Measurements from ENCODE around the gene SIK3.

Gene SIK3

GRCh38 chr11:116833816-116834534 lies 264.3 kb downstream of the SIK3 start:
- no peak for DNase-seq

- no peak for DNase-seq
Measured at GRCh38 chr11:116833491-116833815, 264.8 kb downstream of the SIK3 start.

GRCh38 chr11:116832350-116833290 lies 265.6 kb downstream of the SIK3 start:
- no peak for DNase-seq

DNA sequence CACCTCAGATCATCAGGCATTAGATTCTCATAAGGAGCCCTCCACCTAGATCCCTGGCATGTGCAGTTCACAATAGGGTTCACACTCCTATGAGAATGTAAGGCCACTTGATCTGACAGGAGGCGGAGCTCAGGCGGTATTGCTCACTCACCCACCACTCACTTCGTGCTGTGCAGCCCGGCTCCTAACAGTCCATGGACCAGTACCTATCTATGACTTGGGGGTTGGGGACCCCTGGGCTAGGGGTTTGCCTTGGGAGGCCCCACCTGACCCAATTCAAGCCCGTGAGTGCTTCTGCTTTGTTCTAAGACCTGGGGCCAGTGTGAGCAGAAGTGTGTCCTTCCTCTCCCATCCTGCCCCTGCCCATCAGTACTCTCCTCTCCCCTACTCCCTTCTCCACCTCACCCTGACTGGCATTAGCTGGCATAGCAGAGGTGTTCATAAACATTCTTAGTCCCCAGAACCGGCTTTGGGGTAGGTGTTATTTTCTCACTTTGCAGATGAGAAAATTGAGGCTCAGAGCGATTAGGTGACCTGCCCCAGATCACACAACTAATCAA lies 266.4 kb downstream of the SIK3 start:
- no peak for DNase-seq

GRCh38 chr11:116830184-116830912 lies 267.9 kb downstream of the SIK3 start:
- DNase-seq: no peak

DNA sequence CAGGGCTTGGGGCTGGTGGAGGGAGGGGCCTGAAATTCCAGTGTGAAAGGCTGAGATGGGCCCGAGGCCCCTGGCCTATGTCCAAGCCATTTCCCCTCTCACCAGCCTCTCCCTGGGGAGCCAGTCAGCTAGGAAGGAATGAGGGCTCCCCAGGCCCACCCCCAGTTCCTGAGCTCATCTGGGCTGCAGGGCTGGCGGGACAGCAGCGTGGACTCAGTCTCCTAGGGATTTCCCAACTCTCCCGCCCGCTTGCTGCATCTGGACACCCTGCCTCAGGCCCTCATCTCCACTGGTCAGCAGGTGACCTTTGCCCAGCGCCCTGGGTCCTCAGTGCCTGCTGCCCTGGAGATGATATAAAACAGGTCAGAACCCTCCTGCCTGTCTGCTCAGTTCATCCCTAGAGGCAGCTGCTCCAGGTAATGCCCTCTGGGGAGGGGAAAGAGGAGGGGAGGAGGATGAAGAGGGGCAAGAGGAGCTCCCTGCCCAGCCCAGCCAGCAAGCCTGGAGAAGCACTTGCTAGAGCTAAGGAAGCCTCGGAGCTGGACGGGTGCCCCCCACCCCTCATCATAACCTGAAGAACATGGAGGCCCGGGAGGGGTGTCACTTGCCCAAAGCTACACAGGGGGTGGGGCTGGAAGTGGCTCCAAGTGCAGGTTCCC lies 268.6 kb downstream of the SIK3 start, which contains the start of gene APOC3:
Gene APOC3 (plus strand): TSS at position 383 of the 659 bp plus-strand sequence. CDS start 676 bp downstream, outside the sequence.
- no peak for DNase-seq

DNA sequence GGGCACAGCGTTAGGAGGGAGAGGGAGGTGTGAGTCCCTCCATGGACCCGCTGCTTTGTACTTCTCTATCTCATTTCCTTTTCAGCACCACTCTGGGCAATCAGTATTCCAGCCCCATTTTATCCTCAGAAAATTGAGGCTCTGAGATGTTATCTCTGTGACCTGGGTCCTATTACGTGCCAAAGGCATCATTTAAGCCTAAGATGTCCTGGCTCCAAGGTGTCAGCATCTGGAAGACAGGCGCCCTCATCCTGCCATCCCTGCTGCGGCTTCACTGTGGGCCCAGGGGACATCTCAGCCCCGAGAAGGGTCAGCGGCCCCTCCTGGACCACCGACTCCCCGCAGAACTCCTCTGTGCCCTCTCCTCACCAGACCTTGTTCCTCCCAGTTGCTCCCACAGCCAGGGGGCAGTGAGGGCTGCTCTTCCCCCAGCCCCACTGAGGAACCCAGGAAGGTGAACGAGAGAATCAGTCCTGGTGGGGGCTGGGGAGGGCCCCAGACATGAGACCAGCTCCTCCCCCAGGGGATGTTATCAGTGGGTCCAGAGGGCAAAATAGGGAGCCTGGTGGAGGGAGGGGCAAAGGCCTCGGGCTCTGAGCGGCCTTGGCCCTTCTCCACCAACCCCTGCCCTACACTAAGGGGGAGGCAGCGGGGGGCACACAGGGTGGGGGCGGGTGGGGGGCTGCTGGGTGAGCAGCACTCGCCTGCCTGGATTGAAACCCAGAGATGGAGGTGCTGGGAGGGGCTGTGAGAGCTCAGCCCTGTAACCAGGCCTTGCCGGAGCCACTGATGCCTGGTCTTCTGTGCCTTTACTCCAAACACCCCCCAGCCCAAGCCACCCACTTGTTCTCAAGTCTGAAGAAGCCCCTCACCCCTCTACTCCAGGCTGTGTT lies 269.4 kb downstream of the SIK3 start:
- no peak for DNase-seq

- DNase-seq: no peak
Measured at GRCh38 chr11:116827461-116827860, 270.8 kb downstream of the SIK3 start.

DNA sequence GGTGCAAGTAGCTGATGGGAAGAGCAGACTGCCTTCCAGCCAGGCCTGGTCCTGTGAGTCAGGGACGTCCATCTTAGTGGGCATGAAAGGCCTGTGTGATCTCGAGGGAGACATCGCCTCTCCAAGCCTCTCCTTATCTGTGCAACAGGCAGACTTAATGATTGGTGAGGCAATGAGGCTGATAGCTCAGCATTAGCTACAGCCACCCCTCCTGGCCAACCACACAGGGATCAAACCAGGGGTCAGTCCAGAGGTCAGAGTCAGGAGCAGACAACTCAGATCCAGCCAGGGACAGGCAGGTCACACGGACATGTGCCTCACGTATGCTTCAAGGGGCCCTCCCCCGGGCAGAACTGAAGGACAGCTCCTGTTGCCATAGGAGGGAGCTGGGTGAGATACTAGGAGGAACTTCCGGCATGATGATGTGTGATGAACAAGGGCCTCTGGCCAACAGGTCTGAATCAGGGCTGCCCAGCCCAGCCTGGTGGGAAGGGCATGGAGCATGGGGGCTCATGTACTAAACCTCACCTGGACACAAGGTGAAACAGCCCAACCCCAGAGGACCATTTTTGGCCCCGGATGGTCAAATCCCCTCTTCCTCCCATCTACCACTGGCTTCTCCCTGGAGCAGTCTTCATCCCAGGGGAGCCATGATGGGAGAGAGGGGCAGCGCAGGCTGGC lies 271.3 kb downstream of the SIK3 start:
- no peak for DNase-seq

DNA sequence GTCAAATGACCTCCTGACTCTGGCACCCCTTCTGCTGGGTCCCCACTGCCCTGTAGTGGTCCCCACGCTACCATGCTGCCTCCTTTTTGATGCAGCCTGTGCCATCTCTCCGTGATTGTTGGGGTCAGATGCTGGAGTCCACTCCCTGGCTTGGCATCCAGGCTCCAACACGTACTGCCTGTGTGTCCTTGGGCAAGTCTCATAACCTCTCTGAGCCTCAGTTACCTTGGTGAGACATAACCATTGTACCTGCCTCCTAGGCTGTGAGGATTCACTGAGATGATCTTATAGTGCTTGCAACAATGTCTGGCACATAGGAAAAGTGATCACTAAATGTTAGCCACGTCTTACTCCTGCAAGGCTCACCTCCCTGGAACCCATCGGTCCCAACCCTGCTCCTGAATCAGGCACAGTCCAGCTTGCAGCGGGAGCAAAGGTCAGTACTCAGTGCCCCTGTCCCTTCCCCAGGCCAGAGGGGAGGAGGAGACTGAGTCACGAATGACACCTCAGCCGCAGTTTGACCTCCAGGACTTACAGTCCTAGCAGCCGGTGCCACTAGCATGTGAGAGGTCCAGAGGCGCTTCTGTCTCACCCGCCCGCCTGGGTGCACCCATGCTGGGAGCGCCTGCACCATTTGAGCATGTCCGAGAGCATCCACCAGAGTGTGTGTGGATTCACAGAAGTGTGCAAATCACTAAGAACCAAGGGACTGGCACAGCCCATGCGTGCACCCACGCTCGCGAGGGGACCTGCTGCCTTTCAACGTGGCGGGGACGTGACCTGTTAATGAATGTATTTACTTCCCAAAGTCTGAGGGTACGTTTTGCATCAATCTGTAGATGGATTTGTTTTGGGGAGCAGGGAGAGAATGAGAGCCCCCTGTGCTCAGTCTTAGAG lies 272.1 kb downstream of the SIK3 start:
- DNase-seq: no peak

- no peak for DNase-seq
Measured at GRCh38 chr11:116825434-116825833, 272.8 kb downstream of the SIK3 start.

GRCh38 chr11:116823031-116823843 lies 275.0 kb downstream of the SIK3 start, which contains the start of gene APOA4:
TSS of gene APOA4 (minus strand) at chr11:116823304. CDS start at chr11:116823191, 113 bp downstream.
- no peak for DNase-seq

DNA sequence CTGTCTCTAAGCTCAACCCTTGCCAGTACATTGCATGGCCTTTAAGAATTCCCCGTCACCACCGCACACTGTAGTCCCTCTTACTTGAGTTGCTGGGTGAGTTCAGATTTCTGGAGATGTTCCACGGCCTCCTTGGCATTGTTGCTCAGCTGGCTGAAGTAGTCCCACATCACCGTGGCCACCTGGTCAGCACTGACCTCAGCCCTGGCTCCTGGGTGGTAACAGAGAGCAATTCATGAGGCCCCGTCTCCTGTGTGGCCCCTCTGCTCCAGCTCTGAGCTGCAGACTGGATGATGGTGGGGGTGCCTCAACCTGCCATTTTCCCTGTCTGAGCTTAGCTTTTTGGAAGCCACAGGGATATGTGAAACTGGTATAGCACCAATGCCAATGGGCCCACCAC lies 275.7 kb downstream of the SIK3 start:
- no peak for DNase-seq

DNA sequence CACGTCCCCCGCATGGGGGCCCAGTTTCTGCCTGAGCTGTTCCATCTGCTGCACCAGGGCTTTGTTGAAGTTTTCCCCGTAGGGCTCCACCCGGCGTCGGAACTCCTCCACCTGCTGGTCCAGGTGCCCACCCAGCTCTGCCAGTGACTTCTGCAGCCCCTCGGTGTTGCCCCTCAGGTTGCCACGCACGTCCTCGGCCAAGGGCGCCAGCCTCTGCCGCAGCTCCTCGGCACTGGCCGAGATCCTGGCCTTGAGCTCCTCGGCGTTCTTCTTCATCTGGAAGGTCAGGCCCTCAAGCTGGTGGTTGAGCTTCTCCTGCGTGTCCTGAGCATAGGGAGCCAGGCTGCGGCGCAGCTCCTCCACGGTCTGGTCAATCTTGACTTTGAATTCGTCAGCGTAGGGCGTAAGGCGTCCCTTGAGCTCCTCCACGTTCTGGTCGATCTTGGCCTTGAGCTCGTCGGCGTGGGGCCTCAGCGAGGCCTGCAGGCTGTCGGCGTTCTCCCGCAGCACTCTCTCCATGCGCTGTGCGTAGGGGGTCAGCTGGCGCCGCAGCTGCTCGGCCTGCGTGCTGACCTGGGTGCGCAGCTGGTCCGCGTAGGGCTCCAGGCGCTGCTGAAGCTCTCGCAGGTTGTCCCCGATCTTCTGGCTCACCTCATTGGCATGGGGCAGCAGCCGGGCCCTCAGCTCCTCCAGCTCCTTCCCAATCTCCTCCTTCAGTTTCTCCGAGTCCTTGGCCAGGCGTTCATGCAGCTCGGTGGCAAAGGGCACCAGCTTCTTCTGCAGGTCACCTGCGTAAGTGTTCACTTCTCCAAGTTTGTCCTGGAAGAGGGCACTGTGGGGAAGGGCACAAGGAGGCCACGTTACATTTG lies 276.9 kb downstream of the SIK3 start:
- DNase-seq: no peak

DNA sequence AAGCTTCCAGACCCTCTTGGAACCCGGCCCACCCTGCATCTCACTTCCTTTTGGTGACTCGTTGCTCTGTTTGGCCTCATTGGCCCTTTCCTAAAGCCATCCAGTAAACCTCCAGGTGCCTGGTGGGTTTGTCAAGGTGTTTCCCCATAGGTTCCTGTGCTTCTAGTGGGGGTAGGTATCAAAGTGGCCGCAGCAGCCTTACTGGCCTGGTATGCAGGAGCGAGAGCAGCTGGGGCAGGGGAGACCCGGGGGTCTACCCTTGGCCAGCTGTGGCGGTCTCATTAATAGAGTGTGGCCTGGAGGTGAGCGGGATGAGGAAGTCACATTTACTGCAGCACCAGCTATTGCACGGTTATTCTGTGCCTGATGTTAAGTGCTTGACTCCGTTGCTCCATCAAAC lies 279.2 kb downstream of the SIK3 start:
- no peak for DNase-seq

DNA sequence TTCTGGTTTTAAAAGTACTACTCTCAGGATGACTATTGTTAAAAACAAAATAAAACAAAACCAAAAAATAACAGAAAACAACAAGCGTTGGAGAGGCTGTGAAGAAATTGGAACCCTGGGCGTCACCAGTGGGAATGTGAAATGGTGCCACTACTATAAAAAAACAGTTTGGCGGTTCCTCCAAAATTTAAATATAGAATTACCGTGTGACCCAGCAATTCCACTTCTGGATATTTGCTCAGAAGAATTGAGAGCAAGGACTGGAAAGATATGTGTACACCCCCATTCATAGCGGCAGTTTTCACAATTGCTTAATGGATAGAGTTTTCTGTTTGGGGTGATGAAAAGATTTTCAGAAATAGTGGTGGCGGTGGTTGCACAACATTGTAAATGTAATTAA lies 283.7 kb downstream of the SIK3 start:
- DNase-seq: no peak

- no peak for DNase-seq
Measured at GRCh38 chr11:116813781-116814471, 284.3 kb downstream of the SIK3 start.

Data from NCI-H1436 (cell line).